Measurements from ENCODE around the gene GIMAP6. TPM values are rescaled to one million over a fixed set of nuclear protein-coding genes. Genes with fewer than 3 reads are reported as not detected.
"Not testable (repeated sequence)": the region's sequence is repeated elsewhere in the genome, so short reads cannot be mapped to it uniquely, and the experiment has no call there.

Gene GIMAP6
- total RNA-seq (2014; rRNA removed; shearing (Covaris generic)) (not detected in 2 replicates), polyA plus RNA-seq (2016; fragmentation: Nextera tagmentation; extraction: Ambion mirVana) (not detected in 2 replicates)

DNA sequence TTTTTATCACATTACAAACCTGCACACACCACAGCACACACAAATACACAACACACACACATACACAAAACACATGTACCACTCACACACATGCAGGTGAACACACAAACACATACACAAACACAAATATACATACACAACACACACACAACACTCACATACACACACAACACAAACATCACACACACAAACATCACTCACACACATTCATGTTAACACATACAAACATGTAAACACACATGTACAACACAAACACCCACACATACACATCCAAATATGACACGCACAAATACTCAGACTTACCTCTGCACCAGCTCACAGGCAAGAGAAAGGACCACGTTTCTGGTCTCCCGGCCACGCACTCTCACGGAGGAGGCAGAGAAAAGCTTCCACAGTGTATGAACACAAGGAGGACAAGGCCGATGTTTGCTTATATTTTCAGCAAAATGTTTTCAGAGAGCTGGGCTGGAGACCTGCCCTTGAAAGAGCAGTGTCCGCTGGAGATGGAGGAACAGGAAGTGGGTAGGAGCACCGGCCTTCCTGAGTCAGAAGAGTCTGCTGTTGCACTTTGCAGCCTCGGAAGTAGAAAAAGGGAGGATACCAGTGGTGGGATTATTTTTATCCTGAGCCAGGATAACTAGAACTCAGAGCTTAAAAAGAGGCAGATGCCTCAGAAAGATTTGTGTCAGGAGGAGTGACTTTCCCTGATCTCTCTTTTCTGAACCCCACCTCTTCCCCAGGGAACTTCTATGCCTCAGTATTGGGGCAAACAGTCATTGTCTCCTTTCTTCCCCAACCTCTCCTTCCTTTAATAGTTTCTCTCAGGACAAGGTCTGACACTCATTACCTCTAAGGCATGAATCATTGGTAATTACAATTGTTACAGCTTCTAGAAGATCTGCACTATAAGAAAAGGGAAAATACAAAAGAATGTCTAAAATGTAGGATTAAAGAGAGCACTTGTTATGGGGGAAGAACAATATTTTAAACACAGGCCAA, at the start of gene GIMAP6:
TSS of gene GIMAP6 (minus strand) at position 520 of the 999 bp plus-strand sequence. CDS start 2,243 bp downstream, outside the sequence.
- Histone ChIP-seq H4K20me1 (ENCODE audit: insufficient read depth) (no peaks in the 10 kb centered on the region), H3K9me2 (ENCODE audit: insufficient read depth) (no peaks in the 10 kb centered on the region), H3K9me3 (ENCODE audit: low read depth) (no peaks in the 10 kb centered on the region), H3K79me2 (ENCODE audit: insufficient read depth) (no peaks in the 10 kb centered on the region), H2AFZ (no peak within 1 kb of the TSS), H3K36me3 (ENCODE audit: low read depth) (no peaks in the 10 kb centered on the region), H3K27me3 (replicated peaks; ENCODE audit: insufficient read depth) (no peaks in the 10 kb centered on the region), H3K27ac (no peak within 1 kb of the TSS), H3K4me1 (ENCODE audit: insufficient read depth) (no peaks in the 10 kb centered on the region), H3F3A (ENCODE audit: insufficient read depth) (no peaks in the 10 kb centered on the region), H3K4me2 (ENCODE audit: unreplicated experiment) (no peak within 1 kb of the TSS), H3K4me3 (no peak within 1 kb of the TSS), H3K9ac (no peak within 1 kb of the TSS)
- 25 to 26% methylated on average over 9 of the region's 9 CpGs for WGBS, 2 experiments (ENCODE audit: low coverage in 1 of 2, low lambda C conversion rate in 2 of 2, missing lambda C conversion rate in 2 of 2)
- no peak for DNase-seq
- in situ Hi-C loops (cut with MboI), result no loop called here
- TF ChIP-seq EZH2phosphoT487 (IDR thresholded peaks at IDR 0.05; ENCODE audit: insufficient read depth, low read depth) (no peak), EZH2 (IDR thresholded peaks at IDR 0.05; ENCODE audit: insufficient read depth, poor library complexity, severe bottlenecking) (no peak)

- H3K79me2 ChIP-seq (ENCODE audit: insufficient read depth); H2AFZ ChIP-seq; in situ Hi-C loops (cut with MboI); H3F3A ChIP-seq (ENCODE audit: insufficient read depth); H3K4me2 ChIP-seq (ENCODE audit: unreplicated experiment); H3K36me3 ChIP-seq (ENCODE audit: low read depth); DNase-seq; H3K4me1 ChIP-seq (ENCODE audit: insufficient read depth); H3K27me3 ChIP-seq (replicated peaks; ENCODE audit: insufficient read depth); H3K27ac ChIP-seq; H3K9me2 ChIP-seq (ENCODE audit: insufficient read depth); H3K4me3 ChIP-seq; H4K20me1 ChIP-seq (ENCODE audit: insufficient read depth); H3K9me3 ChIP-seq (ENCODE audit: low read depth); H3K9ac ChIP-seq: not testable (repeated sequence)
- WGBS, 2 experiments (ENCODE audit: low coverage in 1 of 2, low lambda C conversion rate in 2 of 2, missing lambda C conversion rate in 2 of 2), result 3 to 24% methylated on average over 2 of the region's 2 CpGs
Measured at GRCh38 chr7:150680364-150680763, 48.2 kb upstream of the GIMAP6 start.

GRCh38 chr7:150678601-150679000, 46.4 kb upstream of the GIMAP6 start:
- H3K9me3 ChIP-seq (ENCODE audit: low read depth); H3K4me1 ChIP-seq (ENCODE audit: insufficient read depth); H3K9me2 ChIP-seq (ENCODE audit: insufficient read depth); in situ Hi-C loops (cut with MboI); H3K4me2 ChIP-seq (ENCODE audit: unreplicated experiment); DNase-seq; H3K27ac ChIP-seq; H3K4me3 ChIP-seq; H3K27me3 ChIP-seq (replicated peaks; ENCODE audit: insufficient read depth); H3K9ac ChIP-seq; H3F3A ChIP-seq (ENCODE audit: insufficient read depth); H2AFZ ChIP-seq; H4K20me1 ChIP-seq (ENCODE audit: insufficient read depth); H3K79me2 ChIP-seq (ENCODE audit: insufficient read depth); H3K36me3 ChIP-seq (ENCODE audit: low read depth): not testable (repeated sequence)
- WGBS, 2 experiments (ENCODE audit: low coverage in 1 of 2, low lambda C conversion rate in 2 of 2, missing lambda C conversion rate in 2 of 2), result 29 to 34% methylated on average over 11 of the region's 11 CpGs

GRCh38 chr7:150676854-150677253, 44.7 kb upstream of the GIMAP6 start:
- H3K4me1 ChIP-seq (ENCODE audit: insufficient read depth); in situ Hi-C loops (cut with MboI); H3K4me3 ChIP-seq; H3K9ac ChIP-seq; H3K79me2 ChIP-seq (ENCODE audit: insufficient read depth); H3K9me3 ChIP-seq (ENCODE audit: low read depth); H3K36me3 ChIP-seq (ENCODE audit: low read depth); H3F3A ChIP-seq (ENCODE audit: insufficient read depth); H3K9me2 ChIP-seq (ENCODE audit: insufficient read depth); DNase-seq; H4K20me1 ChIP-seq (ENCODE audit: insufficient read depth); H3K27ac ChIP-seq; H3K27me3 ChIP-seq (replicated peaks; ENCODE audit: insufficient read depth); H3K4me2 ChIP-seq (ENCODE audit: unreplicated experiment); H2AFZ ChIP-seq: not testable (repeated sequence)
- WGBS, 2 experiments (ENCODE audit: low coverage in 1 of 2, low lambda C conversion rate in 2 of 2, missing lambda C conversion rate in 2 of 2), result 9 to 10% methylated on average over 3 of the region's 3 CpGs

- in situ Hi-C loops (cut with MboI); H3K27ac ChIP-seq; H3K36me3 ChIP-seq (ENCODE audit: low read depth); DNase-seq; H4K20me1 ChIP-seq (ENCODE audit: insufficient read depth); H3K4me3 ChIP-seq; H2AFZ ChIP-seq; H3K9ac ChIP-seq; H3K4me2 ChIP-seq (ENCODE audit: unreplicated experiment); H3K27me3 ChIP-seq (replicated peaks; ENCODE audit: insufficient read depth); H3K79me2 ChIP-seq (ENCODE audit: insufficient read depth); H3K9me3 ChIP-seq (ENCODE audit: low read depth); H3K4me1 ChIP-seq (ENCODE audit: insufficient read depth); H3K9me2 ChIP-seq (ENCODE audit: insufficient read depth); H3F3A ChIP-seq (ENCODE audit: insufficient read depth): not testable (repeated sequence)
Measured at GRCh38 chr7:150676276-150676675, 44.1 kb upstream of the GIMAP6 start.

Measured in GM23248 (cell line).